Liver (tissue), 9 donors: ENCODE data around the gene MYCBPAP. TPM values are rescaled to one million over a fixed set of nuclear protein-coding genes. Genes with fewer than 3 reads are reported as not detected.
"Not testable (repeated sequence)": the region's sequence is repeated elsewhere in the genome, so short reads cannot be mapped to it uniquely, and the experiment has no call there.

ENCODE experiments used
- DNase-seq: peaks from one replicate; pipeline ENCODE4 v3.0.0-alpha.2; 2017; ENCODE audit warnings: low spot score
- H3K27ac ChIP-seq, 2 donors: one replicate each; pipeline ENCODE4 v1.7.0; 2013; ENCODE audit warnings: inconsistent platforms in 2 of 2, low read length in 2 of 2, control low read depth in 1 of 2, low read depth in 1 of 2, mild to moderate bottlenecking in 1 of 2
- H3K27me3 ChIP-seq, 4 donors: one replicate each; pipeline versions ENCODE4 v1.6.1 to v1.7.0; 2013; ENCODE audit warnings: low read length in 3 of 4, inconsistent platforms in 1 of 4, mild to moderate bottlenecking in 1 of 4, moderate library complexity in 1 of 4; ENCODE audit not compliant: control insufficient read depth in 4 of 4, insufficient read depth in 4 of 4
- H3K36me3 ChIP-seq, 4 donors: one replicate each; pipeline versions ENCODE4 v1.6.1 to v1.7.0; 2013; ENCODE audit warnings: low read length in 3 of 4, mild to moderate bottlenecking in 3 of 4, low read depth in 1 of 4, moderate library complexity in 1 of 4; ENCODE audit not compliant: control insufficient read depth in 4 of 4, insufficient read depth in 3 of 4
- H3K4me1 ChIP-seq, 4 donors: one replicate each; pipeline versions ENCODE4 v1.6.1 to v1.7.0; 2013; ENCODE audit warnings: low read length in 3 of 4, mild to moderate bottlenecking in 3 of 4, moderate library complexity in 1 of 4; ENCODE audit not compliant: control insufficient read depth in 4 of 4, insufficient read depth in 4 of 4
- H3K4me3 ChIP-seq, 3 donors: one replicate each; pipeline versions ENCODE4 v1.6.1 to v1.7.0; 2013; ENCODE audit warnings: low read length in 3 of 3, control low read depth in 1 of 3, low read depth in 1 of 3, mild to moderate bottlenecking in 1 of 3
- H3K9ac ChIP-seq, 2 donors: one replicate each; pipeline ENCODE4 v1.7.0; 2013; ENCODE audit warnings: low read length in 2 of 2, mild to moderate bottlenecking in 2 of 2, moderate library complexity in 2 of 2, control low read depth in 1 of 2, low read depth in 1 of 2
- H3K9me3 ChIP-seq, 4 donors: one replicate each; pipeline versions ENCODE4 v1.6.1 to v1.7.0; 2013; ENCODE audit warnings: low read length in 3 of 4; ENCODE audit not compliant: control insufficient read depth in 4 of 4
- CTCF ChIP-seq: fragments of 150-350 bp; IDR thresholded peaks from 2 replicates; pipeline ENCODE4 v1.5.1; 2017; ENCODE audit warnings: improper control_type of control experiment, low read depth, low read length; ENCODE audit not compliant: missing input control
- EGR1 ChIP-seq, 2 donors: IDR thresholded peaks; 2 replicates each; pipeline ENCODE4 v1.6.1; 2016 to 2018; ENCODE audit warnings: antibody characterized with exemption in 2 of 2, low read depth in 2 of 2
- FOXA1 ChIP-seq: IDR thresholded peaks from 2 replicates; pipeline ENCODE4 v1.6.1; 2016; ENCODE audit warnings: antibody characterized with exemption
- FOXA2 ChIP-seq: IDR thresholded peaks from 2 replicates; pipeline ENCODE4 v1.6.1; 2016; ENCODE audit warnings: antibody characterized with exemption
- GABPA ChIP-seq, 2 donors: IDR thresholded peaks in 1 of 2; conservative IDR thresholded peaks in 1 of 2; 2 replicates each; pipeline ENCODE4 v1.6.1; 2016; ENCODE audit warnings: antibody characterized with exemption in 2 of 2, mild to moderate bottlenecking in 1 of 2, moderate library complexity in 1 of 2
- HNF4A ChIP-seq, 2 donors: conservative IDR thresholded peaks; 2 replicates each; pipeline ENCODE4 v1.6.1; 2016; ENCODE audit warnings: antibody characterized with exemption in 2 of 2, mild to moderate bottlenecking in 2 of 2
- HNF4G ChIP-seq: IDR thresholded peaks from 2 replicates; pipeline ENCODE4 v1.6.1; 2016; ENCODE audit warnings: antibody characterized with exemption
- JUND ChIP-seq, 2 donors: IDR thresholded peaks; 2 replicates each; pipeline ENCODE4 v1.6.1; 2016; ENCODE audit warnings: antibody characterized with exemption in 2 of 2
- NR2F2 ChIP-seq: IDR thresholded peaks from 2 replicates; pipeline ENCODE4 v1.6.1; 2016; ENCODE audit warnings: antibody characterized with exemption
- RAD21 ChIP-seq, 2 donors: IDR thresholded peaks; 2 replicates each; pipeline ENCODE4 v1.6.1; 2016; ENCODE audit warnings: antibody characterized with exemption in 2 of 2, mild to moderate bottlenecking in 2 of 2
- RXRA ChIP-seq, 2 donors: IDR thresholded peaks; 2 replicates each; pipeline ENCODE4 v1.6.1; 2017 to 2018; ENCODE audit warnings: antibody characterized with exemption in 2 of 2, mild to moderate bottlenecking in 1 of 2
- SP1 ChIP-seq: IDR thresholded peaks from 2 replicates; pipeline ENCODE4 v1.6.1; 2018; ENCODE audit warnings: antibody characterized with exemption, mild to moderate bottlenecking
- TAF1 ChIP-seq: conservative IDR thresholded peaks from 2 replicates; pipeline ENCODE4 v1.6.1; 2016; ENCODE audit warnings: antibody characterized with exemption, mild to moderate bottlenecking
- YY1 ChIP-seq: IDR thresholded peaks from 2 replicates; pipeline ENCODE4 v1.6.1; 2016; ENCODE audit warnings: antibody characterized with exemption, mild to moderate bottlenecking
- ZBTB33 ChIP-seq: IDR thresholded peaks from 2 replicates; pipeline ENCODE4 v1.6.1; 2016; ENCODE audit warnings: antibody characterized with exemption
- WGBS: extraction: QIAGEN DNeasy Blood & Tissue Kit; methylation state at CpG from one replicate; pipeline ENCODE4 v1.1.7; 2013; 5-methylcytosine and 5-hydroxymethylcytosine counted together
- polyA plus RNA-seq, 2 donors: library from polyadenylated mRNA; stranded (reverse) in 1 of 2; unstranded in 1 of 2; fragments of 200-250 nt in 1 of 2; fragments of >200 nt in 1 of 2; fragmentation: Nextera tagmentation in 1 of 2; extraction: Ambion mirVana in 1 of 2; gene quantifications; one replicate each; pipeline versions ENCODE4 v1.2.1 to v1.2.3, GENCODE V29; 2013 to 2015
- total RNA-seq, 2 donors: library from RNA; depleted of rRNA; stranded (reverse); fragments of >200 nt; gene quantifications; one replicate each; pipeline ENCODE4 v1.2.3, GENCODE V29; 2014
- TF ChIP-seq, protein P1 (sequence below): IDR thresholded peaks from 2 replicates; pipeline ENCODE4 v1.6.1; 2016; ENCODE audit warnings: antibody characterized with exemption
- TF ChIP-seq, protein P2 (sequence below): IDR thresholded peaks from 2 replicates; pipeline ENCODE4 v1.6.1; 2016; ENCODE audit warnings: antibody characterized with exemption, mild to moderate bottlenecking
- donor health status: healthy.
- donor health status: healthy.
- donor health status: healthy.
- donor health status: healthy.
- donor health status: healthy.

MYCBPAP gene
- total and polyA plus RNA-seq, 4 donors: 0.23 to 0.25 TPM; not detected in 2

- TF ChIP-seq, protein P1, sequence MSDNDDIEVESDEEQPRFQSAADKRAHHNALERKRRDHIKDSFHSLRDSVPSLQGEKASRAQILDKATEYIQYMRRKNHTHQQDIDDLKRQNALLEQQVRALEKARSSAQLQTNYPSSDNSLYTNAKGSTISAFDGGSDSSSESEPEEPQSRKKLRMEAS: no peak
- TF ChIP-seq ZBTB33 (no peak), RAD21 (IDR thresholded peaks at IDR 0.05) (no peak), JUND (IDR thresholded peaks at IDR 0.05) (no peak), FOXA2 (no peak), GABPA (IDR thresholded peaks at IDR 0.05 in 1 of 2, conservative IDR thresholded peaks at IDR 0.05 in 1 of 2) (no peak)
- DNase-seq: no peak
- H3K36me3 ChIP-seq: peaks cover 0 to 6% (median 2%) of the 10 kb centered on the region in 4 donors
- H3K27me3 ChIP-seq: no peaks in the 10 kb centered on the region
- H3K9ac ChIP-seq: no peak overlapping the region
- H3K27ac ChIP-seq: no peak overlapping the region
- H3K4me1 ChIP-seq: peaks cover 20 to 77% (median 53%) of the 10 kb centered on the region in 4 donors
- no peak overlapping the region for H3K4me3 ChIP-seq
- WGBS: 96% methylated on average over 10 of the region's 10 CpGs
- H3K9me3 ChIP-seq: no peaks in the 10 kb centered on the region
Observed at GRCh38 chr17:50472286-50472685, 36.0 kb upstream of the MYCBPAP start.

DNA sequence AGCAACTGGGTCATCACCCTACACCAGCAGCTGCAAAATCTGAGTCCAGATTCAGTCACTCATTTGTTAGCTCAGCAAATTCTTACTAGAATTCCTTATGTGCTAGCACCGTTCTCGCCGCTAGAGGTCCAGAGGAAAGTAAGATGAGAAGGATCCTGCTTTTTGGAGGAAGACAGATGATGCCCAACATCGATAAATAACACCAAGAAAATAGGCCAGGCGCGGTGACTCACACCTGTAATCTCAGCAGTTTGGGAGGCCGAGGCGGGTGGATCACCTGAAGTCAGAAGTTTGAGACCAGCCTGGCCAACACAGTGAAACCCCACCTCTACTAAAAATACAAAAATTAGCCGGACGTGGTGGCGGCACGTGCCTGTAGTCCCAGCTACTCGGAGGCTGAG, 35.5 kb upstream of the MYCBPAP start:
- not testable (repeated sequence) for H3K27me3 ChIP-seq, H3K9me3 ChIP-seq, H3K36me3 ChIP-seq, DNase-seq, H3K9ac ChIP-seq, H3K27ac ChIP-seq, H3K4me3 ChIP-seq
- H3K4me1 ChIP-seq: peaks cover 20 to 77% (median 54%) of the 10 kb centered on the region in 4 donors
- 96% methylated on average over 13 of the region's 13 CpGs for WGBS

DNA sequence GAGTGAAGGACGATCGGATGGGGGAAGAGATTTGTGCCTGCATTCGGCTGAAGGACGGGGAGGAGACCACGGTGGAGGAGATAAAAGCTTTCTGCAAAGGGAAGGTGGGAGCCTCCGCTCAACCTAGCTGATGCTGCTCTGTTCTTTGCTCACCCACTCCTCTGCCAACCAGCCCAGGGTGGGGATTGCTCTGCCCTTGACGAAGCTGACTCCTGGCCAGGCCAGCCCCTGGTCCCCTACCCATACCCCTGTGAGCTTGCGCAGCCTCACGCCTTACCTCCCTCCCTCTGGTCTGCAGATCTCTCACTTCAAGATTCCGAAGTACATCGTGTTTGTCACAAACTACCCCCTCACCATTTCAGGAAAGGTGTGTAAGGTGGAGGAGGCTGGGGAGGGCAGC, 34.3 kb upstream of the MYCBPAP start:
- no peak overlapping the region for H3K27ac ChIP-seq
- peaks cover 0 to 6% (median 2%) of the 10 kb centered on the region in 4 donors for H3K36me3 ChIP-seq
- TF ChIP-seq EGR1 (IDR thresholded peaks at IDR 0.05; ENCODE audit: low read depth in 2 of 2): no peak
- TF ChIP-seq, protein P1: no peak
- TF ChIP-seq FOXA1: no peak
- TF ChIP-seq CTCF: no peak
- no peak for TF ChIP-seq SP1
- TF ChIP-seq NR2F2: no peak
- TF ChIP-seq YY1: no peak
- no peak for TF ChIP-seq RAD21 (IDR thresholded peaks at IDR 0.05)
- no peak for TF ChIP-seq HNF4G
- TF ChIP-seq HNF4A (conservative IDR thresholded peaks at IDR 0.05): no peak
- TF ChIP-seq, protein P2, sequence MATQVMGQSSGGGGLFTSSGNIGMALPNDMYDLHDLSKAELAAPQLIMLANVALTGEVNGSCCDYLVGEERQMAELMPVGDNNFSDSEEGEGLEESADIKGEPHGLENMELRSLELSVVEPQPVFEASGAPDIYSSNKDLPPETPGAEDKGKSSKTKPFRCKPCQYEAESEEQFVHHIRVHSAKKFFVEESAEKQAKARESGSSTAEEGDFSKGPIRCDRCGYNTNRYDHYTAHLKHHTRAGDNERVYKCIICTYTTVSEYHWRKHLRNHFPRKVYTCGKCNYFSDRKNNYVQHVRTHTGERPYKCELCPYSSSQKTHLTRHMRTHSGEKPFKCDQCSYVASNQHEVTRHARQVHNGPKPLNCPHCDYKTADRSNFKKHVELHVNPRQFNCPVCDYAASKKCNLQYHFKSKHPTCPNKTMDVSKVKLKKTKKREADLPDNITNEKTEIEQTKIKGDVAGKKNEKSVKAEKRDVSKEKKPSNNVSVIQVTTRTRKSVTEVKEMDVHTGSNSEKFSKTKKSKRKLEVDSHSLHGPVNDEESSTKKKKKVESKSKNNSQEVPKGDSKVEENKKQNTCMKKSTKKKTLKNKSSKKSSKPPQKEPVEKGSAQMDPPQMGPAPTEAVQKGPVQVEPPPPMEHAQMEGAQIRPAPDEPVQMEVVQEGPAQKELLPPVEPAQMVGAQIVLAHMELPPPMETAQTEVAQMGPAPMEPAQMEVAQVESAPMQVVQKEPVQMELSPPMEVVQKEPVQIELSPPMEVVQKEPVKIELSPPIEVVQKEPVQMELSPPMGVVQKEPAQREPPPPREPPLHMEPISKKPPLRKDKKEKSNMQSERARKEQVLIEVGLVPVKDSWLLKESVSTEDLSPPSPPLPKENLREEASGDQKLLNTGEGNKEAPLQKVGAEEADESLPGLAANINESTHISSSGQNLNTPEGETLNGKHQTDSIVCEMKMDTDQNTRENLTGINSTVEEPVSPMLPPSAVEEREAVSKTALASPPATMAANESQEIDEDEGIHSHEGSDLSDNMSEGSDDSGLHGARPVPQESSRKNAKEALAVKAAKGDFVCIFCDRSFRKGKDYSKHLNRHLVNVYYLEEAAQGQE: no peak
- TF ChIP-seq GABPA (IDR thresholded peaks at IDR 0.05 in 1 of 2, conservative IDR thresholded peaks at IDR 0.05 in 1 of 2): no peak
- TF ChIP-seq TAF1: no peak
- TF ChIP-seq ZBTB33: no peak
- TF ChIP-seq FOXA2: no peak
- TF ChIP-seq RXRA (IDR thresholded peaks at IDR 0.05): no peak
- no peak overlapping the region for H3K9ac ChIP-seq
- WGBS: 87% methylated on average over 11 of the region's 11 CpGs
- no peaks in the 10 kb centered on the region for H3K27me3 ChIP-seq
- peaks cover 12 to 74% (median 54%) of the 10 kb centered on the region in 4 donors for H3K4me1 ChIP-seq
- no peak overlapping the region for H3K4me3 ChIP-seq
- H3K9me3 ChIP-seq: no peaks in the 10 kb centered on the region
- no peak for DNase-seq
